IPS DF 6.9 (cell line): ENCODE data around the gene GOLGA5.
A peak's percentile ranks its signal among the peaks of the same experiment; 100 is the strongest.

Experiments used
- DNase-seq: peaks from one replicate; pipeline ENCODE4 v3.0.0-alpha.2; 2013; ENCODE audit warnings: low read depth, low spot score
- H3K27ac ChIP-seq: one replicate; pipeline ENCODE4 v1.5.1; 2013; ENCODE audit warnings: low read length, control low read depth
- H3K27me3 ChIP-seq: 2 replicates; pipeline ENCODE4 v1.6.1; 2013; ENCODE audit warnings: mild to moderate bottlenecking, low read length; ENCODE audit not compliant: control insufficient read depth, insufficient read depth
- H3K36me3 ChIP-seq: 2 replicates; pipeline ENCODE4 v1.6.1; 2013; ENCODE audit warnings: low read length; ENCODE audit not compliant: control insufficient read depth, insufficient read depth
- H3K4me1 ChIP-seq: 2 replicates; pipeline ENCODE4 v1.6.1; 2013; ENCODE audit warnings: low read length; ENCODE audit not compliant: control insufficient read depth, insufficient read depth
- H3K4me3 ChIP-seq: 2 replicates; pipeline ENCODE4 v1.5.1; 2013; ENCODE audit warnings: mild to moderate bottlenecking, low read length
- H3K9me3 ChIP-seq: 2 replicates; pipeline ENCODE4 v1.6.1; 2013; ENCODE audit warnings: low read length, inconsistent platforms; ENCODE audit not compliant: control insufficient read depth, insufficient read depth
- WGBS: extraction: QIAGEN DNeasy Blood & Tissue Kit; methylation state at CpG from one replicate; pipeline ENCODE4 v1.1.7; 2013; ENCODE audit warnings: mixed read lengths, missing lambda C conversion rate; ENCODE audit not compliant: insufficient read length, insufficient coverage; 5-methylcytosine and 5-hydroxymethylcytosine counted together

Gene GOLGA5

DNA sequence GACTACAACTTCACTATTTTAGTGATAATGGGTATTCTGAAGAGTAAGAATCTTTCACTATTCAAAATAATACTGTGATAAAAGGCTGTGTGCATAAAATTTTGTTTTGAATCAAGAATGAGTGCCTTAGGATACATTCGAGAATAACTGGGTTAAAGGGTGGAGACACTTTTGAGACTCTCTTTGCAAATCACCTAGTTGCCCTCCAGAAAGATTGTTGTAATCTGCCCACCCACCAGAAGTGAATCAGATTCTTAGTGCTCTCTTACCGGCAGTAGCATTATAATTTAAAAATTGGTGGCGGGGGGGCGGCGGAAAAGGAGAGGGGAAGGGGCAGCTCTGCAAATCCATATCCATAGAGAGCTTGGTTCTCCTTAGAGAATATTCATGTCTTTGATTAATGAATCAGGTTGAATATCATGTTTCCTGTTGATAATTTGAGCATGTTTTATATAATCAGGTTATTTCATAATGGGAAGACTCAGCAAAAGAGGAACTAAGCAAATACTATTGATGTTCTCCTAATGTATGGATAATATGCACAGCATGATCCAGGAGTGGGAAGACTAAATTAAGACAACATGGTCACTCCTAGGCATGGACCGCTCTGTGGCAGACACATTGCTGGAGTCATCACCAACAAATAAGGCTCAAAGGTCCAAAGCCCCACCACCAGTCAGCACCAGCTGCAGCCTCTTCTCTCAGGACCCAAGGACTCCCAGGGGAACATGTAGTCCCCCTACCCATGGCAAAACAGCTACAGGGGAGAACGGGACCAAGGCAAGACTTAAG lies 66.1 kb downstream of the GOLGA5 start:
- Histone ChIP-seq H3K27me3 (no peaks in the 10 kb centered on the region), H3K36me3 (no peaks in the 10 kb centered on the region), H3K4me3 (no peak overlapping the region), H3K27ac (no peak overlapping the region), H3K9me3 (no peaks in the 10 kb centered on the region), H3K4me1 (no peaks in the 10 kb centered on the region)
- WGBS, result no CpG with 5 or more reads among the region's 7 CpGs
- no peak for DNase-seq

DNA sequence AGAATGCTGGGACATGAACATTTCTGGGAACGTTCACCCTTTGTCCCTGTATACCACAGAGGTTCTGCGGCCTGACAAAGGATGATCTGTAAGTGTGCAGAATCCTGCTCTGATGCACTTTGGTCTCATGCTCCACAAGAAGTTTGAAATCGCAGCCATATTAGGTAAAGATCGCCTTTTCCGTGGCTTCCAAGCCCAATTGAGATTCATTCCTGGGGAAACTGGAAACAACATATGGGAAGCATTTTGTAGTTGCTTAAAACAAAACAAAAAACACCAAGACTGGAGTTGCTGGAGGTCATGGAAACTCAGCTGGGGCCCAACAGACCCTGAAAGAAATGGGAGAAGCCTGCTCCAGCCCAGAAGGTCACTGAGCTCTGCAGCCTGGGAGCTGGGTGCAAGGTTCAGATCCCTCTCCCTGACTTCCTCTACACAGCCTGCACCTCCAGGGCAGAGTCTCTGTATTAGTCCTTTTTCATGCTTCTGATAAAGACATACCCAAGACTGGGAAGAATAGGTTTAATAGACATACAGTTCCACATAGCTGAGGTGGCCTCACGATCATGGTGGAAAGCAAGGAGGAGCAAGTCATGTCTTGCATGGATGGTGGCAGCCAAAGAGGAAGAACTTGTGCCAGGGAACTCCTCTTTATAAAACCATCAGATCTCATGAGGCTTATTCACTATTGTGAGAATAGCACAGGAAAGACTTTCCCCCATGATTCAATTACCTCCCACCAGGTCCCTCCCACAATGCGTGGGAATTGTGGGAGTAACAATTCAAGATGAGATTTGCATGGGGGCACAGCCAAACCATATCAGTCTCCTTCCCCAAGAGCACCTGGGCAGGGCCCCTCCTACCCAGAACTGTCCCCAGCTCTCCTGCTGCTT lies 68.0 kb downstream of the GOLGA5 start:
- no peak for DNase-seq
- no peak overlapping the region for H3K4me3 ChIP-seq
- no peaks in the 10 kb centered on the region for H3K4me1 ChIP-seq
- H3K9me3 ChIP-seq, result no peaks in the 10 kb centered on the region
- H3K36me3 ChIP-seq, result no peaks in the 10 kb centered on the region
- no peaks in the 10 kb centered on the region for H3K27me3 ChIP-seq
- WGBS, result no CpG with 5 or more reads among the region's 7 CpGs
- H3K27ac ChIP-seq, result no peak overlapping the region

DNA sequence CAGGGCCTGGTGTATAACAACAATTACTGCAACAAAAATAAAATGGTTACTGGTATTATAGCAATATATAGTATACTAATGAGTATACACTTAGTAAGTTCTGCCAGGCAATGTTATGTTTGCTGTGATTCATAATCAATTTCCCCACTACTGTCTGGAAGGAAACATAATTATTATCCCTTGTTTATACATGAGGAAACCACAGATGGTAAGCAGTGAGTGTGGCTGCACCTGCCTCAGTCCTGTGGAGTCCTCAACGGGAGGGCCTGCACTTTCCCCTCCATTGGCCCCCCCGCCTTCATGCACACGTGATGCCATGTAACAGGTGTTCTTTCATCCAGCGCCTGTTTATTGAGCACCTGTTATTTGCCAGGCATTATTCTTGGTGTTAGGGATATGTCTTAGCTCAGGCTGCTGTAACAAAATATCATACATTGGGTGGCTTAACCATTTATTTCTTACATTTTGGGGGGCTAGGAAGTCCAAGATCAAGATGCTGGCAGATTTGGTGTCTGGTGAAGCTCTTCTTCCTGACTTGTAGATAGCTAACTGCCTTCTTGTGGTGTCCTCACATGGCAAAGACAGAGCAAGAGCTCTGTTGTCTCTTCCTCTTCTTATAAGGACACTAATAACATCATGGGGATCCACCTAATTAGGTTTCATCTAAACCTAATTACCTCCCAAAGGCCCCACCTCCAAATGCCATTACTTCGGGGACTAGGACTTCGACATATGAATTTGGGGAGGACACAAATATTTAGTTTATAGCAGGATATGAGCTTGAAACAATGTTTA lies 69.4 kb downstream of the GOLGA5 start:
- Histone ChIP-seq H3K4me3 (no peak overlapping the region), H3K36me3 (no peaks in the 10 kb centered on the region), H3K9me3 (no peaks in the 10 kb centered on the region), H3K4me1 (no peaks in the 10 kb centered on the region), H3K27me3 (no peaks in the 10 kb centered on the region), H3K27ac (no peak overlapping the region)
- no CpG with 5 or more reads among the region's 6 CpGs for WGBS
- no peak for DNase-seq

DNA sequence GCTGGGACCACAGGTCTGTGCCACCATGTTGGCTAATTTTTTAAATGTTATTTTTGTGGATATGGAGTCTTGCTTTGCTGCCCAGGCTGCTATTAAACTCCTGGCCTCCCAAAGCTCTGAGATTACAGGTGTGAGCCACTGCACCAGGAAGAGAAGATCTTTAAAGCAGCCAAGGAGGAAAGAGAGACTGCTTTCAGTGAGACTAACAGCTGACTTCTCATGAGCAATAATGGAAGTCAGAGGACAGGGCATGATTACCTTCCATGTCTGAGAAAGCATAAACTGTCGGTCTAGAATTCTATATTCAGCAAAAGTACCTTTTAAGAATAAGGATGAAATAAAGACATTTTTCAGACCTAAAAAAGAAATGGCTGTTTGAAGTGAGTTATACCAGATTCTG lies 71.6 kb downstream of the GOLGA5 start:
- Histone ChIP-seq H3K27me3 (no peaks in the 10 kb centered on the region), H3K4me3 (no peak overlapping the region), H3K4me1 (no peaks in the 10 kb centered on the region), H3K27ac (no peak overlapping the region), H3K36me3 (no peaks in the 10 kb centered on the region), H3K9me3 (no peaks in the 10 kb centered on the region)
- WGBS, result no CpG with 5 or more reads among the region's 1 CpG
- no peak for DNase-seq

DNA sequence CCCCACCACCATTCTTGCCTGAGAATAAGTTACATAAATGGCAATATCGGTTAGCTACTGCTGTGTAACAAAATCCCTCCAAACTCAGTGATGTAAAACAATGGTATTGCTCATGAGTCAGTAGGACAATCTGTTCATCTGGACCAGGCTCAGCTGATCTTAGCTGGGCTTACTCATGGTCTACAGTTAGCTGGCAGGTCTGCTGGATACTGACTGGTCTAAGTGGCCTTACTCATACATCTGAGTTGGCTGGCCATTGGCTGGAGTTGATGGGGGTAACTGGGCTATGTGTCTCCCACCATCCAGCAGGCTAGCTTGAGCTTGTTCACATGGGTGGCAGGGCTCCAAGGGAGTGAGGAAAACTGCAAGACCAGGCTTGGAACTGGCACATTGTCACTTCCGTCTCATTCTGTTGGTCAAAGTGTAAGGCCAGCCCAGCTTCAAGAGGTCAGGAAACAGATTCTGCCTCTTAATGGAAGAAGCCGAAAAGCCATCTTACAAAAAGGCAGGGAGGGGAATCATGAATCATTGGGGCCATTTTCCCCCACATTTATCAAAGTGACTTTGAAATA lies 72.2 kb downstream of the GOLGA5 start:
- WGBS, result no CpG with 5 or more reads among the region's 3 CpGs
- H3K4me1 ChIP-seq, result no peaks in the 10 kb centered on the region
- no peak overlapping the region for H3K4me3 ChIP-seq
- no peaks in the 10 kb centered on the region for H3K36me3 ChIP-seq
- no peaks in the 10 kb centered on the region for H3K27me3 ChIP-seq
- no peaks in the 10 kb centered on the region for H3K9me3 ChIP-seq
- no peak overlapping the region for H3K27ac ChIP-seq
- DNase-seq, result no peak

DNA sequence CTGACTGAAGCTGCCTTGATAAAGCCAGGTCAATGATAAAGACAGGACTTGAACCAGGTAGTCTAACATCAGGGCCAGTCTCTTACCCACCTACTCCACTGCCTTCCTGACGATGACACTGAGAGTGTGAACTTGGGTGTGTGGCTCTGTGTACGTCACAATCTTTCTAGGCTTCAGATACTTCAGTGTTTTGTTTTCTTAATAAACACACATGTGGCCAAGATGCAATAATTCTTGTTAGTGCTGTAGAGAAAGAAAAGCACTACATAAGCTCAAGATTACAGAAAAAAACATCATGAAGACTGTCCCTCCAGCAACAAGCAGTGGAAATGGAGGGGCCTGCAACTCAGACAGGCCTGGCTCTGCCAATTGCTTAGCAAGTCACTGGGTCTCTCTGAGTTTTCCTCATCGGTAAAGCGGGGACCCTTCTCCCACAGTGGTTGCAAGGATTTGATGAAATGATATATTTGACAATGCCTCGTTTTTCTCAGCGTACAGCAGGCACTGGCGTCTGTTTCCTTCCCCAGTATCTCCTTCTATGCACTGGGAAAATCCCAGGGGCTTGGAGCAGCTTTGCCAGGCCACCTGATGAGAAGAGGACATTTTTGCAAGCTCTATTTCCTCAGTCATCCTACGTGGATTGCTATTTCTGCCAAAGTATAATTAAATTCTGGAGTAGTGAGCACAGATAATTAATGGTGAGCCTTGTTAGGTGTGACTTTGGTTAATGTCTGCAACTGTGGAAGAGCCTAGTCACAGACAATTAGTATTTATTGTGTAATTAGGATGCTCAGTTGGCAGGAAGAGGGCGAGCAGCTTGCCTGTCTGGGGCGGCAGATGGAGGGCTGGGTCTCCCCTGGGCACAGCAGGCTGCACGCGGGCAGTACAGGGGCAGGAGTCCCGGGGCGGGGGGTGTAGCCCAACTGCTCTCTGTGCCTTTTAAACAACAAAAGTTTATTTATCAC lies 73.1 kb downstream of the GOLGA5 start:
- no CpG with 5 or more reads among the region's 14 CpGs for whole genome bisulfite sequencing
- Histone ChIP-seq H3K4me3 (no peak overlapping the region), H3K36me3 (no peaks in the 10 kb centered on the region), H3K9me3 (no peaks in the 10 kb centered on the region), H3K27me3 (no peaks in the 10 kb centered on the region), H3K27ac (no peak overlapping the region), H3K4me1 (no peaks in the 10 kb centered on the region)
- no peak for DNase-seq

- Histone ChIP-seq H3K4me1 (peaks cover 7% of the 10 kb centered on the region), H3K36me3 (no peaks in the 10 kb centered on the region), H3K27ac (no peak overlapping the region), H3K9me3 (no peaks in the 10 kb centered on the region), H3K27me3 (no peaks in the 10 kb centered on the region), H3K4me3 (no peak overlapping the region)
- no peak for DNase-seq
- no CpG with 5 or more reads among the region's 13 CpGs for WGBS
Observed at GRCh38 chr14:92874962-92875661, 81.0 kb downstream of the GOLGA5 start.

DNA sequence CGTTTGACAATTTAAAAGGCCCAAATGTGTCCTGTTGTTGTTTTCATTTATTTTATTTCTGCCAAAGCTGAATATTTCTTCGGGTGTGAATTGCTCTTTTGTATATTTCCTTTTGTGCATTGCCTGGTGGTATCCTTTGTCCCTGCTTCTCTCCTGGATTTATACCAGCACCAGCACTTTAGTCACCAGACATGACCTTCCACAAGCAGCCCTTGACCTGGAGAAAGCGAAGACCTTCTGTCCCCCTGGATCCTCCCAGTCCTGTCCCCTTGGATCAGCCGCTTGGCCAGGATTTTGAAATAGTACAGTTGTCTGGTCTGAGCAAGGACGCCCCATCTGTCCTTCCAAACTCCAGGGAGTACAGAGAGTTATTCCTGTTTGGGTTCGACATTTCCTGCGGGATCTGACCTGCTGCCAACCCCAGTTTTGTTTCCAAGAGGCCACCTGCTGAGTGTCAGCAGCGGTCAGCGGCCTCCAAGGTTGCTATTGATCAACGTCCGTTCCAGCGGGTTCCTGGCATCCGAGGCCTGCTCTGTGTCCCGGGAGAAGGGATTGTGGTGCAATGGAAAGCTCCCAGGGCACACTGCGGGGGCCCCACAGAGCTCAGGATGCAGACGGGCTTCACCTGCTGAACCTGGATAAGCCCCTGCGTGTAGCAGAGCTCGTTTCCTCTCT lies 83.8 kb downstream of the GOLGA5 start:
- H3K27me3 ChIP-seq, result no peaks in the 10 kb centered on the region
- no peaks in the 10 kb centered on the region for H3K9me3 ChIP-seq
- H3K27ac ChIP-seq, result no peak overlapping the region
- DNase-seq, result peak; percentile 29
- WGBS, result no CpG with 5 or more reads among the region's 18 CpGs
- H3K36me3 ChIP-seq, result no peaks in the 10 kb centered on the region
- peaks cover 7% of the 10 kb centered on the region for H3K4me1 ChIP-seq
- H3K4me3 ChIP-seq, result no peak overlapping the region

DNA sequence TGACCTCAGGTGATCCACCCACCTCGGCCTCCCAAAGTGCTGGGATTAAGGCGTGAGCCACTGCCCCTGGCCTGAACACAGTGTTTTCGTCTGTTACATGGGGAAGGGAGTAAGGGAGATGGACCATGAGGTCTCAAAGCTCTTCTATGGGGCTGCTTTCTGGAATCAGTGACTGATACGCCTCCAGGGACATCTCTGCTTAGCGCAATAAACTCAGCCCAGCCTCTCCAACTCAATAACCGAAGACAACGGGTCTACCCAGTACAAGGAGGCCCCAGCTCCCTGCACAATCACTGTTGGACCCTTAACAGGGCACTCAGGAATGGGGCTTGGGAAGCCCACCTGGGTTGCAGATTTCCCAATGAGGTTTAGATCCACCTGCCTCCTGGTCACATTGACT lies 86.2 kb downstream of the GOLGA5 start:
- no peak for DNase-seq
- Histone ChIP-seq H3K9me3 (no peaks in the 10 kb centered on the region), H3K36me3 (no peaks in the 10 kb centered on the region), H3K27ac (no peak overlapping the region), H3K4me3 (no peak overlapping the region), H3K4me1 (peaks cover 7% of the 10 kb centered on the region), H3K27me3 (no peaks in the 10 kb centered on the region)
- no CpG with 5 or more reads among the region's 7 CpGs for WGBS
